Upper lobe of left lung (tissue), 6 donors: Measurements from ENCODE around the gene UNC5C. TPM values are rescaled to one million over a fixed set of nuclear protein-coding genes. Genes with fewer than 3 reads are reported as not detected.
"Not testable (repeated sequence)": the region's sequence is repeated elsewhere in the genome, so short reads cannot be mapped to it uniquely, and the experiment has no call there.

Source experiments
- ATAC-seq, 2 donors: fragments of 200-7000 bp; cut with Tn5 transposase; one replicate each; pipeline ENCODE4 v1.9.1; 2022; ENCODE audit warnings: mild to moderate bottlenecking in 2 of 2, moderate library complexity in 2 of 2; ENCODE audit not compliant: low FRiP score in 2 of 2
- DNase-seq, 2 donors: peaks; one replicate each; pipeline ENCODE4 v3.0.0-alpha.2; 2019 to 2020
- H3K27ac ChIP-seq, 4 donors: fragments of 200-600 bp; sonication (generic); one replicate each; pipeline ENCODE4 v1.5.1; 2016 to 2019
- H3K27me3 ChIP-seq, 4 donors: fragments of 200-600 bp; sonication (generic); one replicate each; pipeline ENCODE4 v1.5.1; 2017 to 2019
- H3K36me3 ChIP-seq, 4 donors: fragments of 200-600 bp; sonication (generic); one replicate each; pipeline ENCODE4 v1.5.1; 2016 to 2019
- H3K4me1 ChIP-seq, 4 donors: fragments of 200-600 bp; sonication (generic); one replicate each; pipeline ENCODE4 v1.5.1; 2018 to 2019
- H3K4me3 ChIP-seq, 4 donors: fragments of 200-600 bp; sonication (generic); one replicate each; pipeline ENCODE4 v1.5.1; 2017 to 2019; ENCODE audit warnings: mild to moderate bottlenecking in 2 of 4, moderate library complexity in 1 of 4
- H3K9me3 ChIP-seq, 4 donors: fragments of 200-600 bp; sonication (generic); one replicate each; pipeline ENCODE4 v1.5.1; 2018 to 2019
- CTCF ChIP-seq, 6 experiments: fragments of 450-650 bp in 4 of 6; fragments of 200-600 bp in 2 of 6; sonication (generic) in 2 of 6; IDR thresholded peaks; one replicate each; pipeline ENCODE4 v1.5.1; 2016 to 2019; ENCODE audit warnings: antibody characterized with exemption in 6 of 6
- EP300 ChIP-seq, 4 donors: sonication (generic); formaldehyde crosslinking; IDR thresholded peaks; one replicate each; pipeline ENCODE4 v1.5.1; 2017; ENCODE audit warnings: antibody characterized with exemption in 4 of 4, control low read depth in 2 of 4
- POLR2A ChIP-seq, 4 donors: fragments of 450-650 bp; IDR thresholded peaks; one replicate each; pipeline ENCODE4 v1.5.1; 2016 to 2017; ENCODE audit warnings: antibody characterized with exemption in 4 of 4, mild to moderate bottlenecking in 2 of 4
- POLR2AphosphoS5 ChIP-seq, 2 donors: sonication (generic); formaldehyde crosslinking; IDR thresholded peaks; one replicate each; pipeline ENCODE4 v1.5.1; 2017; ENCODE audit warnings: antibody characterized with exemption in 2 of 2
- WGBS, 2 donors: methylation state at CpG; one replicate each; pipeline ENCODE4 v1.1.5; 2017 to 2018; 5-methylcytosine and 5-hydroxymethylcytosine counted together
- total RNA-seq, 6 donors: library from RNA; depleted of rRNA in 4 of 6; stranded (reverse); fragments of >200 nt in 4 of 6; gene quantifications; one replicate each; pipeline versions ENCODE4 v1.1.0 to v1.2.1, GENCODE V29; 2016 to 2021
- donor health status: DM: no; HTN: no; CAD: no; lungs with moderate emphysema.
- donor health status: DM: no; HTN: yes; CAD: no; lungs with severe emphysema.

The UNC5C gene
- total RNA-seq, 6 donors from 2014 or later: 1.8 to 14.7 (median 3.2) TPM

- DNase-seq (peak in 1 of 2 donors; percentile 27), ATAC-seq (no peak)
- no peak overlapping the region for H3K4me3 ChIP-seq
- TF ChIP-seq POLR2AphosphoS5 (IDR thresholded peaks at IDR 0.05) (no peak), EP300 (IDR thresholded peaks at IDR 0.05) (no peak), POLR2A (IDR thresholded peaks at IDR 0.05) (no peak), CTCF (IDR thresholded peaks at IDR 0.05) (no peak)
- H3K36me3 ChIP-seq: no peaks in the 10 kb centered on the region
- 65 to 66% methylated on average over 18 of the region's 18 CpGs for WGBS, 2 donors
- H3K27me3 ChIP-seq: no peaks in the 10 kb centered on the region
- no peaks in the 10 kb centered on the region for H3K9me3 ChIP-seq
- H3K4me1 ChIP-seq: no peaks in the 10 kb centered on the region
- no peak overlapping the region for H3K27ac ChIP-seq
Observed at GRCh38 chr4:95181243-95181995, 367.4 kb downstream of the UNC5C start.

GRCh38 chr4:95180531-95181242 is 368.1 kb downstream of the UNC5C start:
- H3K36me3 ChIP-seq: no peaks in the 10 kb centered on the region
- no peaks in the 10 kb centered on the region for H3K9me3 ChIP-seq
- H3K4me1 ChIP-seq: no peaks in the 10 kb centered on the region
- no peak overlapping the region for H3K4me3 ChIP-seq
- TF ChIP-seq CTCF (IDR thresholded peaks at IDR 0.05): no peak
- TF ChIP-seq POLR2AphosphoS5 (IDR thresholded peaks at IDR 0.05): no peak
- TF ChIP-seq EP300 (IDR thresholded peaks at IDR 0.05): no peak
- no peak for TF ChIP-seq POLR2A (IDR thresholded peaks at IDR 0.05)
- H3K27ac ChIP-seq: no peak overlapping the region
- ATAC-seq (peak in 1 of 2 donors; percentile 34), DNase-seq (no peak)
- no peaks in the 10 kb centered on the region for H3K27me3 ChIP-seq
- WGBS, 2 donors: 79 to 88% methylated on average over 10 of the region's 10 CpGs

- TF ChIP-seq POLR2AphosphoS5 (IDR thresholded peaks at IDR 0.05) (no peak), EP300 (IDR thresholded peaks at IDR 0.05) (no peak), POLR2A (IDR thresholded peaks at IDR 0.05) (no peak), CTCF (IDR thresholded peaks at IDR 0.05) (no peak)
- no peaks in the 10 kb centered on the region for H3K27me3 ChIP-seq
- ATAC-seq (no peak), DNase-seq (no peak)
- H3K4me3 ChIP-seq: no peak overlapping the region
- H3K4me1 ChIP-seq: no peaks in the 10 kb centered on the region
- H3K27ac ChIP-seq: no peak overlapping the region
- H3K36me3 ChIP-seq: no peaks in the 10 kb centered on the region
- no peaks in the 10 kb centered on the region for H3K9me3 ChIP-seq
- 72 to 81% methylated on average over 2 of the region's 2 CpGs for WGBS, 2 donors
Observed at GRCh38 chr4:95178938-95179337, 369.8 kb downstream of the UNC5C start.

GRCh38 chr4:95171377-95171776 is 377.4 kb downstream of the UNC5C start:
- ATAC-seq, DNase-seq, H3K4me1 ChIP-seq, H3K27me3 ChIP-seq, H3K36me3 ChIP-seq, H3K27ac ChIP-seq, H3K4me3 ChIP-seq, H3K9me3 ChIP-seq: not testable (repeated sequence)
- 92 to 100% methylated on average over 1 of the region's 3 CpGs for WGBS, 2 donors

- no peaks in the 10 kb centered on the region for H3K36me3 ChIP-seq
- DNase-seq: peak in 1 of 2 donors; percentile 14
- no peaks in the 10 kb centered on the region for H3K27me3 ChIP-seq
- 90 to 97% methylated on average over 7 of the region's 7 CpGs for WGBS, 2 donors
- H3K4me3 ChIP-seq: no peak overlapping the region
- TF ChIP-seq CTCF (IDR thresholded peaks at IDR 0.05) (no peak), EP300 (IDR thresholded peaks at IDR 0.05) (no peak), POLR2A (IDR thresholded peaks at IDR 0.05) (no peak), POLR2AphosphoS5 (IDR thresholded peaks at IDR 0.05) (no peak)
- no peaks in the 10 kb centered on the region for H3K9me3 ChIP-seq
- ATAC-seq: no peak
- no peaks in the 10 kb centered on the region for H3K4me1 ChIP-seq
- H3K27ac ChIP-seq: no peak overlapping the region
Observed at GRCh38 chr4:95170176-95170575, 378.6 kb downstream of the UNC5C start.
